HG03159 (cell line): ENCODE data around the gene ATP6V1E1.

Experiments
- ATAC-seq: cut with Tn5 transposase; IDR thresholded peaks from one replicate; pipeline ENCODE4 v1.9.1; 2021; ENCODE audit warnings: mild to moderate bottlenecking, moderate library complexity; ENCODE audit not compliant: unreplicated experiment

The ATP6V1E1 gene

DNA sequence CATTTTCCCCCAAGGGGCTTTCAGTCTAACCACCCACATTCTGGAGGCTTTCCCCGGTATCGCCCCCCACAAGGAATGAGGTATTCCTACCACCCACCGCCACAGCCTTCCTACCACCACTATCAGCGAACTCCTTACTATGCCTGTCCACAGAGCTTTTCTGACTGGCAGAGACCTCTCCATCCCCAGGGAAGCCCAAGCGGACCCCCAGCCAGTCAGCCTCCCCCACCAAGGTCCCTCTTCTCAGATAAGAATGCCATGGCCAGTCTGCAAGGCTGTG, 79.9 kb downstream of the ATP6V1E1 start:
- ATAC-seq, result no peak

DNA sequence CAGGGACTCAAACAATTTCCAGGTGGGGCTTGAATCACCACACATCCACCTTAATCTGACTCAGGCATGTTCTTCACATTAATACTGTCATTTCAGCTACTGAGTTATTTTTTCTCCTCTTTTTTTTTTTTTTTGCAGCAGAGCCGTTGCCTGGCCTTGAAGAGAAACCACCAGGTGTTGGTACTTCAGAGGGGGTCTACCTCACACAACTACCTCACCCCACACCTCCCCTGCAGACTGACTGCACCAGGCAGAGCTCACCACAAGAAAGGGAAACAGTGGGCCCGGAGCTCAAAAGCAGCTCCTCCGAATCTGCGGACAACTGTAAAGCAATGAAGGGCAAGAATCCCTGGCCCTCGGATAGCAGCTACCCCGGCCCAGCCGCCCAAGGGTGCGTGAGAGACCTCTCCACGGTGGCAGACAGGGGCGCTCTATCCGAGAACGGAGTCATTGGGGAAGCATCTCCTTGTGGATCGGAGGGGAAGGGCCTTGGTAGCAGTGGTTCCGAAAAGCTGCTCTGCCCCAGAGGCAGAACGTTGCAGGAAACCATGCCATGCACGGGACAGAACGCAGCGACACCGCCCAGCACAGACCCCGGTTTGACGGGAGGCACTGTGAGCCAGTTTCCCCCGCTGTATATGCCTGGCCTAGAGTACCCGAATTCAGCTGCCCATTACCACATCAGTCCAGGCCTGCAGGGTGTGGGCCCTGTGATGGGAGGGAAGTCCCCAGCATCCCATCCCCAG, 80.4 kb downstream of the ATP6V1E1 start:
- ATAC-seq, result no peak

DNA sequence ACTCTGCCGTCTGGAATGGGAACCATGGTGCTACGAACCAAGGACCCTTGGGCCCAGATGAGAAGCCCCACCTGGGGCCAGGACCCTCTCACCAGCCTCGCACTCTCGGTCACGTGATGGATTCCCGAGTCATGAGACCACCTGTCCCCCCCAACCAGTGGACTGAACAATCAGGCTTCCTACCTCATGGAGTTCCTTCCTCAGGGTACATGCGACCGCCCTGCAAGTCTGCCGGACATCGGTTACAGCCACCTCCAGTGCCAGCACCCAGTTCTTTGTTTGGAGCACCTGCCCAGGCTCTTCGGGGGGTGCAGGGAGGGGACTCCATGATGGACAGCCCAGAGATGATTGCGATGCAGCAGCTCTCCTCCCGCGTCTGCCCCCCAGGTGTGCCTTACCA, 86.1 kb downstream of the ATP6V1E1 start:
- ATAC-seq, result no peak
